HEK293 (cell line): ENCODE results near the gene RACK1.

Experiments used
- CTCF ChIA-PET: fragments of 350-600 bp; formaldehyde crosslinking; extraction: SDS; loops from one replicate; lab custom pipeline; 2021; ENCODE audit warnings: antibody characterized with exemption; lab: Yijun Ruan, JAX
- POLR2A ChIA-PET: fragments of 300-600 bp; formaldehyde crosslinking; extraction: SDS; loops from one replicate; lab custom pipeline; 2020; ENCODE audit warnings: antibody characterized with exemption, inconsistent platforms; lab: Yijun Ruan, JAX
- H3K27ac ChIP-seq: fragments of 200-500 bp; sonication (Bioruptor generic); 2 replicates; pipeline ENCODE4 v1.5.1; 2014; ENCODE audit warnings: low read depth, low read length, control low read depth, inconsistent platforms; ENCODE audit errors: extremely low read depth
- H3K36me3 ChIP-seq, 2 experiments: fragments of 200-500 bp in 1 of 2; sonication (Bioruptor generic) in 1 of 2; 1 replicate in 1 of 2; 2 replicates in 1 of 2; pipeline ENCODE4 v1.5.1; 2014 to 2017; ENCODE audit warnings: inconsistent platforms in 2 of 2, low read length in 2 of 2; ENCODE audit not compliant: control insufficient read depth in 2 of 2, insufficient read depth in 1 of 2
- H3K4me1 ChIP-seq: fragments of 200-500 bp; sonication (Bioruptor generic); 2 replicates; pipeline ENCODE4 v1.5.1; 2014; ENCODE audit warnings: mild to moderate bottlenecking, low read length, inconsistent platforms; ENCODE audit not compliant: control insufficient read depth, insufficient read depth
- H3K4me3 ChIP-seq: 2 replicates; pipeline ENCODE4 v1.5.1; 2011; ENCODE audit warnings: low read depth, mild to moderate bottlenecking, control low read depth, low read length, moderate library complexity
- H3K9me3 ChIP-seq: fragments of 200-500 bp; sonication (Bioruptor generic); 2 replicates; pipeline ENCODE4 v1.5.1; 2014; ENCODE audit warnings: low read depth, low read length, inconsistent platforms; ENCODE audit not compliant: control insufficient read depth, insufficient read depth
- HOXA7 ChIP-seq: sonication (generic); formaldehyde crosslinking; IDR thresholded peaks from 2 replicates; pipeline ENCODE4 v1.8.1; 2022; ENCODE audit warnings: missing genetic modification reagents, borderline replicate concordance
- KLF8 ChIP-seq: fragments of 450-650 bp; formaldehyde crosslinking; IDR thresholded peaks from 2 replicates; pipeline ENCODE4 v1.5.1; 2016; ENCODE audit warnings: missing biosample characterization, missing genetic modification characterization
- SCRT2 ChIP-seq: fragments of 450-650 bp; formaldehyde crosslinking; IDR thresholded peaks from 2 replicates; pipeline ENCODE4 v1.5.1; 2016; ENCODE audit warnings: missing biosample characterization, missing genetic modification characterization
- ZBTB17 ChIP-seq: fragments of 450-650 bp; formaldehyde crosslinking; IDR thresholded peaks from 2 replicates; pipeline ENCODE4 v1.5.1; 2016; ENCODE audit warnings: missing biosample characterization, missing genetic modification characterization
- ZNF10 ChIP-seq: fragments of 450-650 bp; formaldehyde crosslinking; IDR thresholded peaks from 2 replicates; pipeline ENCODE4 v1.5.1; 2017; ENCODE audit warnings: missing biosample characterization, missing genetic modification characterization
- ZNF311 ChIP-seq: fragments of 450-650 bp; formaldehyde crosslinking; IDR thresholded peaks from 2 replicates; pipeline ENCODE4 v1.5.1; 2017; ENCODE audit warnings: missing biosample characterization, missing genetic modification characterization, borderline replicate concordance
- ZXDB ChIP-seq: fragments of 450-650 bp; formaldehyde crosslinking; IDR thresholded peaks from 2 replicates; pipeline ENCODE4 v1.5.1; 2016; ENCODE audit warnings: missing biosample characterization, missing genetic modification characterization
- TF ChIP-seq, protein P1 (sequence below): fragments of 450-650 bp; formaldehyde crosslinking; conservative IDR thresholded peaks from 2 replicates; pipeline ENCODE4 v1.5.1; 2016; ENCODE audit warnings: low read depth, missing biosample characterization, missing genetic modification characterization
- TF ChIP-seq, protein P2 (sequence below): fragments of 450-650 bp; formaldehyde crosslinking; IDR thresholded peaks from 2 replicates; pipeline ENCODE4 v1.5.1; 2016; ENCODE audit warnings: missing biosample characterization, missing genetic modification characterization
- TF ChIP-seq, protein P3 (sequence below): fragments of 450-650 bp; formaldehyde crosslinking; IDR thresholded peaks from 2 replicates; pipeline ENCODE4 v1.5.1; 2016; ENCODE audit warnings: missing biosample characterization, missing genetic modification characterization
- TF ChIP-seq, protein P4 (sequence below): fragments of 450-650 bp; IDR thresholded peaks from 2 replicates; pipeline ENCODE4 v1.5.1; 2018; ENCODE audit warnings: missing biosample characterization, mild to moderate bottlenecking, missing genetic modification characterization

RACK1 gene

DNA sequence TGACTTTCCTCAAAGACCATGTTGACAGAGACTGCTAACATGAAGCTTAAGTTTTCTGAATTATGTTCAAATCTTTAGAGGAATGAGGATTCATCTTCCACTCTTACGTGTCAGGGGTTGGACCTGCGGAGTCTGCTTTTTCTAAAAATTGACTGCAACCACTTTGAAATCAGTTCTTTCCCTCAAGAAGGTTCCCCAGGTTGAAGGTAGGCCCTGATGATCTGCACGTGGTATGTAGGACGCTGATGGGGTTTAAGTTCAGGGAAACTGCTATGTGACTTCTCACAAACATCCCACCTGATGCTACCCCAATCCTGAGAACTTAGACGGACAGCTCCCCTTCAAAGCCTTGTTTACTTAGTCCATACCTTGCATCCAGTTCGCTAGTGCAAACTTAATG, 7.2 kb downstream of the RACK1 start (continued):
- TF ChIP-seq, protein P1, sequence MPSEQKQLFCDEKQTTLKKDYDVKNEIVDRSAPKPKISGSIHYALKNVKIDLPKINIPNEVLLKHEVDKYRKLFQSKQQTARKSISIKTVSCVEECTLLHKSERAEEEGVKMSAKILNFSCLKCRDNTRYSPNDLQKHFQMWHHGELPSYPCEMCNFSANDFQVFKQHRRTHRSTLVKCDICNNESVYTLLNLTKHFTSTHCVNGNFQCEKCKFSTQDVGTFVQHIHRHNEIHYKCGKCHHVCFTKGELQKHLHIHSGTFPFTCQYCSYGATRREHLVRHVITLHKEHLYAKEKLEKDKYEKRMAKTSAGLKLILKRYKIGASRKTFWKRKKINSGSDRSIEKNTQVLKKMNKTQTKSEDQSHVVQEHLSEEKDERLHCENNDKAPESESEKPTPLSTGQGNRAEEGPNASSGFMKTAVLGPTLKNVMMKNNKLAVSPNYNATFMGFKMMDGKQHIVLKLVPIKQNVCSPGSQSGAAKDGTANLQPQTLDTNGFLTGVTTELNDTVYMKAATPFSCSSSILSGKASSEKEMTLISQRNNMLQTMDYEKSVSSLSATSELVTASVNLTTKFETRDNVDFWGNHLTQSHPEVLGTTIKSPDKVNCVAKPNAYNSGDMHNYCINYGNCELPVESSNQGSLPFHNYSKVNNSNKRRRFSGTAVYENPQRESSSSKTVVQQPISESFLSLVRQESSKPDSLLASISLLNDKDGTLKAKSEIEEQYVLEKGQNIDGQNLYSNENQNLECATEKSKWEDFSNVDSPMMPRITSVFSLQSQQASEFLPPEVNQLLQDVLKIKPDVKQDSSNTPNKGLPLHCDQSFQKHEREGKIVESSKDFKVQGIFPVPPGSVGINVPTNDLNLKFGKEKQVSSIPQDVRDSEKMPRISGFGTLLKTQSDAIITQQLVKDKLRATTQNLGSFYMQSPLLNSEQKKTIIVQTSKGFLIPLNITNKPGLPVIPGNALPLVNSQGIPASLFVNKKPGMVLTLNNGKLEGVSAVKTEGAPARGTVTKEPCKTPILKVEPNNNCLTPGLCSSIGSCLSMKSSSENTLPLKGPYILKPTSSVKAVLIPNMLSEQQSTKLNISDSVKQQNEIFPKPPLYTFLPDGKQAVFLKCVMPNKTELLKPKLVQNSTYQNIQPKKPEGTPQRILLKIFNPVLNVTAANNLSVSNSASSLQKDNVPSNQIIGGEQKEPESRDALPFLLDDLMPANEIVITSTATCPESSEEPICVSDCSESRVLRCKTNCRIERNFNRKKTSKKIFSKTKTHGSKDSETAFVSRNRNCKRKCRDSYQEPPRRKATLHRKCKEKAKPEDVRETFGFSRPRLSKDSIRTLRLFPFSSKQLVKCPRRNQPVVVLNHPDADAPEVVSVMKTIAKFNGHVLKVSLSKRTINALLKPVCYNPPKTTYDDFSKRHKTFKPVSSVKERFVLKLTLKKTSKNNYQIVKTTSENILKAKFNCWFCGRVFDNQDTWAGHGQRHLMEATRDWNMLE (tag by site-specific recombination) = no peak
- no peak for TF ChIP-seq KLF8 (tag by site-specific recombination)

DNA sequence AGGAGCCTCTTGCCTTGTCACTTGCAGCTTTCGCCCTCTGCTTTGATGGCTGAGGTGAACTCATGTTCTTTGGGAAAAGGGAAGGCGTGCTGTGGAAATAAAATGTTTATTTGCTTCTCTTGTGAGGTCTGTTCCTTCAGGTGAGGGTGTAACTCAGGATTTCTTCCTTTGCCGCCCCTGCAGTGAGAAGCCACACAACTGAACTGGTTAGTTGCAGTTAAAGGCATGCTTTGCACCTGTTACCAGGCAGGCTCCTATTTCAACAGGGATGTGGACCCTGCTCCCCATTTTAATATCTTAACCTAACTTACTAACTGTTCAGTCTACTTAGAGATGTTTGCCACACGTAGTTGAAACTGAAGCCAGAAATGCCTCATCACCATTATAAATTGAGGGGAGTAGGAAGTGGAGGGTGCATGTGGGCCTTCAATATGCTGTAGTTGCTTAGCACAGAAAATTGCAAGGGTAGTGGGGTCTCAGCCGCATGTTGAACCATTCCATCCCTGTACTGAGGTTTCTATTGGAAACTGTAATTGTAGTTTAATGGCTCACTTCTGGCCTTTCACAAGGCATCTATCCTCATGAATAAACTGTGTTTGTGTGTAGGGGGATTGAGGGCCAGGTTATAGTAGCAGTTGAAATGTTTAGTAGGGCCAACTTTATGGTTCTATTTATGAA, 7.9 kb downstream of the RACK1 start:
- Histone ChIP-seq H3K36me3 (peaks cover 36 to 92% of the 10 kb centered on the region in 2 experiments), H3K4me3 (no peak overlapping the region), H3K4me1 (no peaks in the 10 kb centered on the region), H3K9me3 (no peaks in the 10 kb centered on the region), H3K27ac (peak overlapping the region; percentile 7; the same call in 1 of the 2 replicates)
- POLR2A ChIA-PET = interaction anchor here (0.9 to 5.0 kb wide), 8 partner anchors 8 to 44 kb away, joined by 3 to 49 read pairs (median 8); partner anchors contain the start of genes RACK1, TRIM41, TRIM52 and TRIM7
- TF ChIP-seq, protein P2, sequence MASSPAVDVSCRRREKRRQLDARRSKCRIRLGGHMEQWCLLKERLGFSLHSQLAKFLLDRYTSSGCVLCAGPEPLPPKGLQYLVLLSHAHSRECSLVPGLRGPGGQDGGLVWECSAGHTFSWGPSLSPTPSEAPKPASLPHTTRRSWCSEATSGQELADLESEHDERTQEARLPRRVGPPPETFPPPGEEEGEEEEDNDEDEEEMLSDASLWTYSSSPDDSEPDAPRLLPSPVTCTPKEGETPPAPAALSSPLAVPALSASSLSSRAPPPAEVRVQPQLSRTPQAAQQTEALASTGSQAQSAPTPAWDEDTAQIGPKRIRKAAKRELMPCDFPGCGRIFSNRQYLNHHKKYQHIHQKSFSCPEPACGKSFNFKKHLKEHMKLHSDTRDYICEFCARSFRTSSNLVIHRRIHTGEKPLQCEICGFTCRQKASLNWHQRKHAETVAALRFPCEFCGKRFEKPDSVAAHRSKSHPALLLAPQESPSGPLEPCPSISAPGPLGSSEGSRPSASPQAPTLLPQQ = 0 out of 2 replicates have a peak, but pooled peaks have one; percentile 11
- no peak for TF ChIP-seq ZNF311
- TF ChIP-seq ZXDB (tag by site-specific recombination) = 0 out of 2 replicates have a peak, but pooled peaks have one; percentile 21
- TF ChIP-seq ZNF10 = 0 out of 2 replicates have a peak, but pooled peaks have one; percentile 32
- TF ChIP-seq, protein P3, sequence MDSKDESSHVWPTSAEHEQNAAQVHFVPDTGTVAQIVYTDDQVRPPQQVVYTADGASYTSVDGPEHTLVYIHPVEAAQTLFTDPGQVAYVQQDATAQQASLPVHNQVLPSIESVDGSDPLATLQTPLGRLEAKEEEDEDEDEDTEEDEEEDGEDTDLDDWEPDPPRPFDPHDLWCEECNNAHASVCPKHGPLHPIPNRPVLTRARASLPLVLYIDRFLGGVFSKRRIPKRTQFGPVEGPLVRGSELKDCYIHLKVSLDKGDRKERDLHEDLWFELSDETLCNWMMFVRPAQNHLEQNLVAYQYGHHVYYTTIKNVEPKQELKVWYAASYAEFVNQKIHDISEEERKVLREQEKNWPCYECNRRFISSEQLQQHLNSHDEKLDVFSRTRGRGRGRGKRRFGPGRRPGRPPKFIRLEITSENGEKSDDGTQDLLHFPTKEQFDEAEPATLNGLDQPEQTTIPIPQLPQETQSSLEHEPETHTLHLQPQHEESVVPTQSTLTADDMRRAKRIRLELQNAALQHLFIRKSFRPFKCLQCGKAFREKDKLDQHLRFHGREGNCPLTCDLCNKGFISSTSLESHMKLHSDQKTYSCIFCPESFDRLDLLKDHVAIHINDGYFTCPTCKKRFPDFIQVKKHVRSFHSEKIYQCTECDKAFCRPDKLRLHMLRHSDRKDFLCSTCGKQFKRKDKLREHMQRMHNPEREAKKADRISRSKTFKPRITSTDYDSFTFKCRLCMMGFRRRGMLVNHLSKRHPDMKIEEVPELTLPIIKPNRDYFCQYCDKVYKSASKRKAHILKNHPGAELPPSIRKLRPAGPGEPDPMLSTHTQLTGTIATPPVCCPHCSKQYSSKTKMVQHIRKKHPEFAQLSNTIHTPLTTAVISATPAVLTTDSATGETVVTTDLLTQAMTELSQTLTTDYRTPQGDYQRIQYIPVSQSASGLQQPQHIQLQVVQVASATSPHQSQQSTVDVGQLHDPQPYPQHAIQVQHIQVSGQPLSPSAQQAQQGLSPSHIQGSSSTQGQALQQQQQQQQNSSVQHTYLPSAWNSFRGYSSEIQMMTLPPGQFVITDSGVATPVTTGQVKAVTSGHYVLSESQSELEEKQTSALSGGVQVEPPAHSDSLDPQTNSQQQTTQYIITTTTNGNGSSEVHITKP (tag by site-specific recombination) = peak; percentile 51; the same call in 1 of the 2 replicates
- TF ChIP-seq, protein P4, sequence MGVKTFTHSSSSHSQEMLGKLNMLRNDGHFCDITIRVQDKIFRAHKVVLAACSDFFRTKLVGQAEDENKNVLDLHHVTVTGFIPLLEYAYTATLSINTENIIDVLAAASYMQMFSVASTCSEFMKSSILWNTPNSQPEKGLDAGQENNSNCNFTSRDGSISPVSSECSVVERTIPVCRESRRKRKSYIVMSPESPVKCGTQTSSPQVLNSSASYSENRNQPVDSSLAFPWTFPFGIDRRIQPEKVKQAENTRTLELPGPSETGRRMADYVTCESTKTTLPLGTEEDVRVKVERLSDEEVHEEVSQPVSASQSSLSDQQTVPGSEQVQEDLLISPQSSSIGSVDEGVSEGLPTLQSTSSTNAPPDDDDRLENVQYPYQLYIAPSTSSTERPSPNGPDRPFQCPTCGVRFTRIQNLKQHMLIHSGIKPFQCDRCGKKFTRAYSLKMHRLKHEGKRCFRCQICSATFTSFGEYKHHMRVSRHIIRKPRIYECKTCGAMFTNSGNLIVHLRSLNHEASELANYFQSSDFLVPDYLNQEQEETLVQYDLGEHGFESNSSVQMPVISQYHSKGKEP = peak; percentile 88
- no peak for TF ChIP-seq HOXA7 (CRISPR knock-in tag)
- peak; percentile 55; the same call in 1 of the 2 replicates for TF ChIP-seq SCRT2 (tag by site-specific recombination)
- peak; percentile 4; the same call in 1 of the 2 replicates for TF ChIP-seq ZBTB17 (tag by site-specific recombination)
- CTCF ChIA-PET = interaction anchor here (1.0 kb wide), 1 partner anchor 13 kb away, joined by 4 read pairs; the partner anchor contains the start of gene TRIM41
